GM19351 (cell line): ENCODE results near the gene C17orf75.

Experiments
- ATAC-seq: cut with Tn5 transposase; IDR thresholded peaks from one replicate; pipeline ENCODE4 v1.9.1; 2021; ENCODE audit warnings: mild to moderate bottlenecking, moderate library complexity; ENCODE audit not compliant: unreplicated experiment

Gene C17orf75

GRCh38 chr17:32307658-32308057 is 34.3 kb downstream of the C17orf75 start:
- no peak for ATAC-seq

GRCh38 chr17:32305049-32305448 is 36.9 kb downstream of the C17orf75 start:
- ATAC-seq = no peak

DNA sequence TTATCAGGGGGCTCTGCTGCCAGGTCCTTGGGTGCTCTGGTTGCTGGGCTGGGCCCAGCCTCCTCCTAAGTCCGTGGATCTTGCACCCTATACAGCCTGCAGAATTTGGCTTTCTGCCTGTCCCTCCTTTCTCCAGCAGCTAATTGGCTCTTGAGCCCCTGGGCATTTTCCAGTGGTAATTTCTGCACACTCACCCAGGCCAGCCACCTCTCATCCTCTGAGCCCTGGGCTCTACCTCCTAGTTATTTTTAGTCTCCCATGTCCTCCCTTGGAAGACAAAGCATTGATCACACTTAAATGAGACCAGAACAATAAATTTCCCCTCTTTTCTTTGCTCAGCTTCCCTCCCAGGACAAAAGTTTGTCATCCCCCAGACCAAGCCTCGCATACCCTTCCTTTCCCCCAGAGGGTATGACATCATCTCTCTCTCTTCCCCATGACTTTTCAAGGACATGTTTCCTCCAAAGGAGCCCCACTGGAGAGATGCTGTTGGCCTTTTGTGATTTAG is 38.1 kb downstream of the C17orf75 start:
- no peak for ATAC-seq

DNA sequence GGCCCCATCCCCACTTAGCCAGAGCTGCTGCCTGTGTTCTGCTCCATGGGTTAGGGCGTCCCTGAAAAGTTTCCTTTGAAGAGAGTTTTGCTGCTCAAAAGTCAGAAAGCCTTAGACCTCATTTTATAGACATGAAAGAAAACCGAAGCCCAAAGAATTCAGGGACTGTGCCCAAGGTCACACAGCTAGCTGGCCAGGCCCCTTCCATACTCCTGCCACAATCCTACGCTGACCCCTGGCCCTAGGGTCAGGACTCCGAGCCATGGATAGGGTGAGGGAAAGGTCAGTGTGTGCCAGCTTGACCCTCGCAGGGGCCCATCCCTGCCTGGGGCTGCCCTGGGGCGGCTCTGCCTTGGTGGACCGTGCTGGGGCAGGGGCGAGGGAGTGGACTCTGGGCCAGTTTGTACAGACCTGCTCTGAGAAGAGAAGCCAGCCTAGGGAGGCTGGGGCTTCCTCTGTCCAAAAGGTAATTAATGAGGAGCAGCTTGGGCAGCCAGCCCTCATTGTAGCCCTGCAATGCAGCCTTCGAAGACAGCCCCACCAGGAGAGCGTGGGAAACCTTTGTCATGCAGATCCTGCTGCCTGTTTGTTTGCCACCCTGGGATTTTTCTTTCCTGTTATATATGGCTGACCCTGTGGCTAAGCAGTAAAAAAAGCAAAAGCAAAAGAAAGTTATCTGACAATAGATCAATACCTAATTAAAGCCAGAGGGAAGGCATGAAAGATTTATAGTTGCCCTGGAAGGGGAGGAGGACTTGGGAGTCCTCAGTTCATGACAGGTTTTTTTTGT is 38.9 kb downstream of the C17orf75 start:
- no peak for ATAC-seq

GRCh38 chr17:32302037-32302436 is 39.9 kb downstream of the C17orf75 start:
- no peak for ATAC-seq

- ATAC-seq = no peak
Measured at GRCh38 chr17:32299580-32300164, 42.3 kb downstream of the C17orf75 start.

DNA sequence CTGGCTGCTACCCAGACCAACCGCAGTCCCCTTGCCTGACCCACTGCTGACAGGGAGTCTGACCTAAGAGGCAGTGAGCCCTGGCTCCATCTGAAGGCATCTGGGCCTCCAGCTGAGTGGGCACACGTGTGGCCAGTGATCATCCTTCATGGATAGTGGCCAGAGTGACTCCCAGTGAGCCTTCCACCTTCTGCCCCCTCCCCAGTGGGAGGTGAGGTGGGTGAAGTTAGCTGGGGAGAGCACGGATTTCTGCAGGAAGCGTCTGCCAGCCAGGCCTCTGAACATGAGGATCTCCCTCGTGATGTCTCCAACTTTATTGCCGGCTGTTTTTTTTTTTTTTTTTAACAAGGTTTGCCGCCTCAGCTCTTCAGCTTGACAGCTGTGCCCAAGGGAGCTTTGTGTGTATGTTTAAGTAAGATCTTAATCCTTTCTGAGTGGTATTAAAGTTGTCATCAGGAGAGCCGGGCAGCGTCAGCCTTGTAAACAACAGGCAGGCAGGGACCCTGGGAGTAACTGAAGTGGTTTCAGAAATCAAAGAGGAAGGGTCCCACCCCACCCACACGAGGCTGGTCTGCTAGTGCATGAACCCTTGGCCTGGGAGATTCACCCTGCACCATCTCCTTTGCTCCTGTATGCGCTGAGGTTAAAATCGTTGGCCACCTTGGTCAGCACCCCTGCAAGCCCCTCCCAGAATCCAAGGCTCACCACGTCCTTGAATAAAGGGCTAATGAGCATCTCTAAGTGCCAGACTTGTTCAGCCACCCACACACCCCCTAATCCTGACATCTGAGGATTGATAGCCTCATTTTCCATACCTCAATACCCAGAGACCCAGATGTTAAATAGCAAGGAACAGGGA is 43.0 kb downstream of the C17orf75 start:
- ATAC-seq = no peak

GRCh38 chr17:32298298-32298697 is 43.7 kb downstream of the C17orf75 start:
- ATAC-seq = no peak

DNA sequence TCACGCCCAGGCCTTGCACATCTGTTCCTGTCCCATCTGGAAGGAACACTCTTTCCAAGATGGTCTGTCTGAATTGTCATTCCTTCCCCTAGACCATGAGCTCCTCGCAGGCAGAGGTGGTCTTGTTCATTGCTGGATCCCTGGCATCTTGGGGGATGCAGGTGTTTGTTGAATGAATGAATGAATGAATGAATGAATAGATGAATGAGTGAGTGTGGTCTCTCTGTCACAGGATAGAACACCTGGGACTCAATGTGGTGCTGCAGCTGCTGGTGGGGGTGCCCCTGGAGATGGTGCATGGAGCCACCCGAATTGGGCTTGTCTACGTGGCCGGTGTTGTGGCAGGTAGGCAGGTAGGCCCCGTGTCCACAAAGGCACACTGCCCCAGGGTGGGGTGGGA is 44.1 kb downstream of the C17orf75 start:
- ATAC-seq = no peak

- ATAC-seq = no peak
Measured at GRCh38 chr17:32297424-32297823, 44.5 kb downstream of the C17orf75 start.

DNA sequence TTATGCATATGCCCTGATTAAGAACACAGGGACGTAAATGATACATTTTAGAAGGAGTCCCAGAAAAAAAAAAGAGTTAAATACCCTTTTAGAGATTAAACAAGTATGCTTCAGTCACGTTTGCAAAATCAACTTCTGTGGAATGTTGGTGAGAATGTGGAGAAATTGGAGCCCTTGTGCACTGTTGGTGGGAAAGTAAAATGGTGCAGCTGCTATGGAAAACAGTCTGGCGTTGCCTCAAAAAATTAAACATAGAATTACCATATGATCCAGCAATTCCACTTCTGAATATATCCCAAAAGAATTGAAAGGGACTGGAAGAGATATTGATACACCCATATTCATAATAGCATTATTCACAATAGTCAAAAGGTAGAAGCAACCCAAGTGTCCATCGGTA is 49.9 kb downstream of the C17orf75 start:
- ATAC-seq = no peak

- no peak for ATAC-seq
Measured at GRCh38 chr17:32289471-32290070, 52.4 kb downstream of the C17orf75 start.

- ATAC-seq = no peak
Measured at GRCh38 chr17:32288615-32289014, 53.4 kb downstream of the C17orf75 start.

DNA sequence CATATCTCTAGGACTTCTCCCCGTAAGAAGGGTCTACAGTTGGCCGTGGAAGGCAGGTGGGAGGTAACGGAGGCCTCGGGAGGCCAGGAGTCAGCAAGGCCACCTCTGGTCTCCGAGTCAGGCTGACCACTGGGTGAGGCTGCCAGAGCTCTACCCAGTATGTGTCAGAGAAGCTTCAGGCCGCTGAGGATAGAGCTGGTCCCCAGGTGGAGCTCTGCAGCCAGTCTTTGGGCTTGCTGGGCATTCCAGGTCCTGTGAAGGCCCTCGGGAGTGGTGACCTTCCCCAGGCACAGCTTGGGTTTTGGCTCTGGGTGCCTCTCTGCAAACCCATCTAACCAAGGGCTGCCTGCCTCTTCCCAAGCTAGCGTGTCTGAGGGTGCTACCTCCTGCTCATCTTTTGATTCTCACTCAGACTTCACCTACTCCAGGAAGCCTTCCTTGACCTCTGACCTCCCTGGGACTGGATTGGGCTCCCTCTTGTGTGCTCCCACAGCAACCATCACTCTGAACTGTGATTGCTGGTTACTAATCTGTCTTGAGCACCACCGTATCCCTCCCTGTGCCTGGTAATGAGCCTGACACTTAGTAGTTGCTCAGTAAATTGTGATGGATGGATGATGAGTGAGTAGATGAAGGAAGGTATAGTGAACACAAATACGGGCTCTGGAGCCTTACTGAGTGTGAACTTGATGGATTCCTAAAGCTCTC is 54.0 kb downstream of the C17orf75 start:
- ATAC-seq = no peak

DNA sequence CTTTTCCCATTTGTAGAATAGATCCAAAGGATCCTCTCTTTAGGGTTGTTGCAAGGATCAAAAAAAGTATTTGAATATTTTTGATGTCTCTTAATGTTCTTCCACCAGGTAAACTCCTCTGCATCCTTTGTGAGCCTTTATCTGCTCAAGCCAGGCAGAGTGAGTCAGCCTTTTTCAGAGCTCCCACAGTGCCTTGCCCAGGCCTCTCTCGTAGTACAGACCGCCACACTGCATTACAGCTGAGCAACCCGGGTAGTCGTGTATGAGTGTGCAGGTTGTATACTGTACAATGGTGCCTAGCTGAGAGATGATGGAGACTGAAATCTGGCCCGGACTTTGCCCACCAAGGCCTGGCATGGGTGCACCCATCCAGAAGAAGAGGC is 55.5 kb downstream of the C17orf75 start:
- no peak for ATAC-seq

GRCh38 chr17:32285746-32286517 is 56.0 kb downstream of the C17orf75 start:
- ATAC-seq = no peak

GRCh38 chr17:32285306-32285705 is 56.7 kb downstream of the C17orf75 start:
- ATAC-seq = no peak

- no peak for ATAC-seq
Measured at GRCh38 chr17:32283745-32284201, 58.2 kb downstream of the C17orf75 start.

DNA sequence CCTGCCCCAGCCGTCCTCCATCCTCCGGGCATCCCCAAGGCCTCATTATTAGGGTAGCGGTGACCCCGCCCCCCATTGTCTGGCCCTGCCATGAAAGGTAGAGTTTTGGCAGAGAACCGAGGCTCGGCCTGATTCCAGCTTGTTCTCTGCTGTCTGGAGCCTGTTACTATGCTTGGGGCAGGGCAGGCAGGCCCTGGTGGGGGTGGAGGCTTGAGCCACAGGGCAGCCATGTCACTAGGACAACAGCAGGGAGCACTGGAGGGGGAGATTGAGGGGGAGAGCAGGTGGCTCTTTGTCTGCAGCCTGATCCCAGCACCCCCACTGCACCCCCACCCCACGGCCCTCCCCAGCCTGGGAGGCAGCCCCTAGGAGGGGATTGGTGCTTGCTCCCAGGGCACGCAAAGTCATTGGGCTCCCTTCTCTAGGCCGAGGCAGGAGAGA is 60.9 kb downstream of the C17orf75 start:
- ATAC-seq = no peak
